GM20000 (cell line): ENCODE results near the gene COPZ1.

Experiments used
- DNase-seq: peaks from one replicate; pipeline ENCODE4 v3.0.0; 2012; ENCODE audit warnings: low spot score
- CTCF ChIP-seq: IDR thresholded peaks from 2 replicates; pipeline ENCODE4 v1.5.1; 2012; ENCODE audit warnings: mild to moderate bottlenecking, control low read depth; ENCODE audit errors: extremely low read depth, missing control alignments

COPZ1 gene

GRCh38 chr12:54379398-54380201 lies 54.7 kb downstream of the COPZ1 start:
- peak; percentile 100 for TF ChIP-seq CTCF

DNA sequence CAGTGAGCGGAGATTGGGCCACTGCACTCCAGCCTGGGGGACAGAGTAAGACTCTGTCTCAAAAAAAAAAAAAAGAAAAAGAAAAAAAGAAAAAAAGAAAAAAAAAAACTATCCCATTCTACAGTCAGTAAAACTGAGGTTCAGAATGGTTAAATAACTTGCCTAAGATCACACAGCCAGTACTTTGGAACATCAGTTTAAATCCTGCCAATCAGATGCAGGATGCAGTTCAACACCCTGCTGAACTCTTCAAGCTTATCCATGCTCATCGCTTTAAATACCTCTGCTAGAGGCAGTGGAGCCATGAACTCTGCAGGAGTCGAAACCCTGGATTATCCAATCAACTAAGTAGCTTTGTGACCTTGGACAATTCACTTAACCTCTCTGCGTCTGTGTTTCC lies 56.2 kb downstream of the COPZ1 start:
- DNase-seq, result no peak
- TF ChIP-seq CTCF, result no peak

More at GRCh38 chr12:54379398-54380201, 54.7 kb downstream of the COPZ1 start:
- DNase-seq, result peak; percentile 94

GRCh38 chr12:54383041-54383609 lies 58.2 kb downstream of the COPZ1 start:
- DNase-seq, result no peak

GRCh38 chr12:54384591-54385041 lies 59.7 kb downstream of the COPZ1 start, which contains the start of gene ZNF385A:
ZNF385A (minus strand) TSS chr12:54384733; CDS start chr12:54384514, 219 bp downstream.
- no peak for TF ChIP-seq CTCF
- DNase-seq, result no peak

More at GRCh38 chr12:54383041-54383609, 58.2 kb downstream of the COPZ1 start:
- no peak for TF ChIP-seq CTCF

DNA sequence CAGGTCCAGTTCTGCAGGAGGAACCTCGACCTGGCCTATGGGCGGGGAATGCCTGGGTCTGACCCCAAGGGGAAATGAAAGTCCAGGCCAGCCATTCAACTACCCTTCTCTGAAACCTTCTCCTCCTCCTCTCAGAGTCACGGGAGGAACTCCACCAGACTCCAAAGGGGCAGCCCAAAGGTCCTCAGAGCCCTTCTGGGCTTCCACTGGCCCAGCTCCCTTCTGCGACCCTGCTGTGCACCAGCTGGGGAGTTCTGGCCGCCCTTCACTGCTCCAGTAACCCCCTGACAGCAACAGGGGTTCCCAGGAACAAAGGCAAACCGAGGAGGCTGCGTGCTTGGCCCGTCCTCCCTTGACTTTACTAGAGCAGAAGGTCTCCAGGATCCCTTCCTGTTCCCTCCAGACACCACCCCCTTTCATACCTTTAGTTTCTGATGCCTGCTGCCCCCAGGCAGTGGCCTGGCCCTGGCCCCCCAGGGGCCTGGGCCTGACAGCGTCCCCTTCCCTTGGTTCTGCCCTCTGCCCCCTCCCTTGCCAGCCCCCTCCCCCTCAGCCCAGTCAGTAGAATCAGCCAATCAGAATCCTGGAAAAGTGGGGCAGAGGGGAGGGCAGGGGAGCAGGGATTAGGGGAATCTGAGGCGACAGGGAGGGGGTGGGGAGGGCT lies 60.5 kb downstream of the COPZ1 start:
- TF ChIP-seq CTCF, result no peak

DNA sequence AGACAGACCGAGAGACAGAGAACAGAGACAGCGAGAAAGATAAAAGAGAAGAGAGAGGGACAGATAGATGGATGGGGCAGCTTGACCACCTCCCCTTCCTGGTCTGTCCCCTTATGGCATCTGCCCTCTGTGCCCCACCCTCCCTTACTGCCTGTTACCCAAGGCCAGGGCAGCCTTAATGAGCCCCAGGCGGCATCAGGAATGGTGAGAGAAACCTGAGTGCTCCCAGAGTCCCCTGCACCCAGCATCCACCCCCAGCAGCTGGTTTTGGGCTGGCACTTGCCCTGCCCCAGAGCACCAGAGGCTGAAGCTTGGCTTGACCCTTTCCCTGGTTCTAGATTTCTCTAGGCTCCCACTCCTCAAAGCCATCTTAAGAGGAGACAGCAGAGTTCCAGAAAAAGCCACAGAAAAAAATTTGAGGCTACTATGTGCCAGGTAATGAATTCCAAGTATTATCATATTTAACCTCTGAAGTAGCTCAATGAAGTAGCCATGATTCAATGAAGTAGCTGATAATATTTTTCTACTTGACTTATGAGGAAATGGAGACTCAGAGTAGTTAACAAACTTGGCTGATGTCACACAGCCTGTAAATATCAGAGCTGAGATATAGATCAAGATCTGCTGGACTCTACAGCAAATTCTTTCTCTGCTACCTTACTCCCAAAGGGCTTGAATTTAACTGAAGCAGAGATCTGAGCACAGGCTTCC lies 61.6 kb downstream of the COPZ1 start:
- no peak for TF ChIP-seq CTCF

More for the DNA sequence above, 60.5 kb downstream of the COPZ1 start:
- DNase-seq, result peak; percentile 69

More for the DNA sequence above, 61.6 kb downstream of the COPZ1 start:
- DNase-seq, result no peak
